Mesendoderm (in vitro differentiated cells): ENCODE measurements around the gene MMP20.
A peak's percentile ranks its signal among the peaks of the same experiment; 100 is the strongest.

ENCODE experiments used
- DNase-seq: peaks from one replicate; pipeline ENCODE4 v3.0.0; 2013
- H2AK5ac ChIP-seq: 2 replicates; pipeline ENCODE4 v1.6.1; 2013; ENCODE audit warnings: low read length, inconsistent platforms
- H2BK120ac ChIP-seq: 2 replicates; pipeline ENCODE4 v1.6.1; 2013; ENCODE audit warnings: low read depth, mild to moderate bottlenecking, low read length, moderate library complexity, mixed read lengths
- H2BK15ac ChIP-seq: replicated peaks from 2 replicates; pipeline ENCODE4 v1.6.1; 2013; ENCODE audit warnings: low read depth, mild to moderate bottlenecking, moderate library complexity
- H2BK5ac ChIP-seq: 2 replicates; pipeline ENCODE4 v1.6.1; 2013; ENCODE audit warnings: low read length, inconsistent platforms
- H3K18ac ChIP-seq: 2 replicates; pipeline ENCODE4 v1.6.1; 2013; ENCODE audit warnings: mild to moderate bottlenecking, low read length, mixed read lengths
- H3K23ac ChIP-seq: one replicate; pipeline ENCODE4 v1.6.1; 2013; ENCODE audit warnings: low read length
- H3K27ac ChIP-seq: 2 replicates; pipeline ENCODE4 v1.5.1; 2013; ENCODE audit warnings: low read depth, mild to moderate bottlenecking, inconsistent platforms, low read length, moderate library complexity
- H3K27me3 ChIP-seq: 2 replicates; pipeline ENCODE4 v1.6.1; 2013; ENCODE audit warnings: low read length, control low read depth, mild to moderate bottlenecking, inconsistent platforms; ENCODE audit not compliant: insufficient read depth, poor library complexity
- H3K36me3 ChIP-seq: 2 replicates; pipeline ENCODE4 v1.6.1; 2013; ENCODE audit warnings: low read length, inconsistent platforms; ENCODE audit not compliant: control insufficient read depth, insufficient read depth
- H3K4ac ChIP-seq: one replicate; pipeline ENCODE4 v1.6.1; 2013; ENCODE audit warnings: low read depth, mild to moderate bottlenecking, low read length, moderate library complexity
- H3K4me1 ChIP-seq: 2 replicates; pipeline ENCODE4 v1.6.1; 2013; ENCODE audit warnings: low read depth, low read length, inconsistent platforms; ENCODE audit not compliant: control insufficient read depth
- H3K4me2 ChIP-seq: 2 replicates; pipeline ENCODE4 v1.6.1; 2013; ENCODE audit warnings: low read length
- H3K4me3 ChIP-seq: 2 replicates; pipeline ENCODE4 v1.5.1; 2013; ENCODE audit warnings: mild to moderate bottlenecking, low read length
- H3K56ac ChIP-seq: one replicate; pipeline ENCODE4 v1.6.1; 2013; ENCODE audit warnings: low read length
- H3K79me1 ChIP-seq: 2 replicates; pipeline ENCODE4 v1.6.1; 2013; ENCODE audit warnings: low read length, inconsistent platforms
- H3K79me2 ChIP-seq: 2 replicates; pipeline ENCODE4 v1.6.1; 2013; ENCODE audit warnings: mild to moderate bottlenecking, low read length; ENCODE audit not compliant: control insufficient read depth, insufficient read depth
- H3K9ac ChIP-seq: 2 replicates; pipeline ENCODE4 v1.6.1; 2013; ENCODE audit warnings: low read length, inconsistent platforms
- H4K5ac ChIP-seq: one replicate; pipeline ENCODE4 v1.6.1; 2013; ENCODE audit warnings: low read length
- H4K8ac ChIP-seq: one replicate; pipeline ENCODE4 v1.6.1; 2013; ENCODE audit warnings: low read depth, mild to moderate bottlenecking, control low read depth, low read length, moderate library complexity
- WGBS: extraction: QIAGEN DNeasy Blood & Tissue Kit; methylation state at CpG from one replicate; pipeline ENCODE4 v1.1.7; 2013; ENCODE audit warnings: low lambda C conversion rate, missing lambda C conversion rate; ENCODE audit not compliant: insufficient coverage; ENCODE audit errors: extremely low coverage; 5-methylcytosine and 5-hydroxymethylcytosine counted together

MMP20 gene

GRCh38 chr11:102538932-102539331 lies 86.2 kb downstream of the MMP20 start:
- no peak overlapping the region for H2BK15ac ChIP-seq
- H3K79me2 ChIP-seq, result no peaks in the 10 kb centered on the region
- H3K9ac ChIP-seq, result no peak overlapping the region
- H4K8ac ChIP-seq, result no peak overlapping the region
- H3K23ac ChIP-seq, result no peak overlapping the region
- no peak overlapping the region for H3K4me2 ChIP-seq
- DNase-seq, result no peak
- no peak overlapping the region for H2AK5ac ChIP-seq
- H3K27me3 ChIP-seq, result no peaks in the 10 kb centered on the region
- H3K79me1 ChIP-seq, result no peaks in the 10 kb centered on the region
- H3K27ac ChIP-seq, result no peak overlapping the region
- H3K4me1 ChIP-seq, result no peaks in the 10 kb centered on the region
- H3K36me3 ChIP-seq, result no peaks in the 10 kb centered on the region
- H3K4ac ChIP-seq, result no peak overlapping the region
- no peak overlapping the region for H2BK5ac ChIP-seq
- H3K56ac ChIP-seq, result no peak overlapping the region
- no peak overlapping the region for H4K5ac ChIP-seq
- no peak overlapping the region for H3K4me3 ChIP-seq
- no peak overlapping the region for H3K18ac ChIP-seq
- H2BK120ac ChIP-seq, result no peak overlapping the region
- WGBS, result no CpG with 5 or more reads among the region's 4 CpGs

GRCh38 chr11:102534261-102534872 lies 90.8 kb downstream of the MMP20 start:
- WGBS, result no CpG with 5 or more reads among the region's 6 CpGs
- Histone ChIP-seq H3K23ac (no peak overlapping the region), H3K27me3 (no peaks in the 10 kb centered on the region), H3K56ac (no peak overlapping the region), H3K9ac (no peak overlapping the region), H3K79me2 (no peaks in the 10 kb centered on the region), H4K8ac (no peak overlapping the region), H3K27ac (no peak overlapping the region), H3K36me3 (no peaks in the 10 kb centered on the region), H2BK120ac (no peak overlapping the region), H2AK5ac (no peak overlapping the region), H3K4me3 (no peak overlapping the region), H2BK15ac (no peak overlapping the region), H3K4me2 (no peak overlapping the region), H2BK5ac (no peak overlapping the region), H3K4ac (no peak overlapping the region), H3K79me1 (no peaks in the 10 kb centered on the region), H3K18ac (no peak overlapping the region), H4K5ac (no peak overlapping the region), H3K4me1 (no peaks in the 10 kb centered on the region)
- DNase-seq, result no peak

- Histone ChIP-seq H3K4ac (no peak within 1 kb of the TSS), H4K5ac (no peak within 1 kb of the TSS), H3K79me1 (no peaks in the 10 kb centered on the region), H3K27ac (no peak within 1 kb of the TSS), H3K4me1 (no peaks in the 10 kb centered on the region), H2BK5ac (no peak within 1 kb of the TSS), H3K36me3 (no peaks in the 10 kb centered on the region), H3K4me3 (no peak within 1 kb of the TSS), H2AK5ac (no peak within 1 kb of the TSS), H4K8ac (no peak within 1 kb of the TSS), H3K18ac (no peak within 1 kb of the TSS), H3K23ac (no peak within 1 kb of the TSS), H3K4me2 (no peak within 1 kb of the TSS), H2BK120ac (no peak within 1 kb of the TSS), H3K9ac (no peak within 1 kb of the TSS), H3K27me3 (no peaks in the 10 kb centered on the region), H3K56ac (no peak within 1 kb of the TSS), H3K79me2 (no peaks in the 10 kb centered on the region), H2BK15ac (no peak within 1 kb of the TSS)
- peak; percentile 43 for DNase-seq
- WGBS, result no CpG with 5 or more reads among the region's 8 CpGs
These were observed 94.6 kb downstream of the MMP20 start, which contains the start of gene MMP7 for GRCh38 chr11:102530558-102530957. Gene MMP7, minus strand, starts transcription at chr11:102530747. Its CDS starts 47 bp downstream, at chr11:102530700.

GRCh38 chr11:102528618-102529017 lies 96.5 kb downstream of the MMP20 start:
- H3K9ac ChIP-seq, result no peak overlapping the region
- H3K36me3 ChIP-seq, result no peaks in the 10 kb centered on the region
- H3K4me1 ChIP-seq, result no peaks in the 10 kb centered on the region
- no peak overlapping the region for H2BK120ac ChIP-seq
- no peak overlapping the region for H3K56ac ChIP-seq
- no peak for DNase-seq
- no peak overlapping the region for H3K4me3 ChIP-seq
- H3K23ac ChIP-seq, result no peak overlapping the region
- no peak overlapping the region for H3K4me2 ChIP-seq
- no peaks in the 10 kb centered on the region for H3K27me3 ChIP-seq
- H2AK5ac ChIP-seq, result no peak overlapping the region
- no peak overlapping the region for H3K4ac ChIP-seq
- no peak overlapping the region for H3K27ac ChIP-seq
- no peak overlapping the region for H4K5ac ChIP-seq
- H3K79me1 ChIP-seq, result no peaks in the 10 kb centered on the region
- H2BK5ac ChIP-seq, result no peak overlapping the region
- no peak overlapping the region for H2BK15ac ChIP-seq
- no peak overlapping the region for H3K18ac ChIP-seq
- no peaks in the 10 kb centered on the region for H3K79me2 ChIP-seq
- H4K8ac ChIP-seq, result peak overlapping the region; percentile 28

- H3K4me3 ChIP-seq, result no peak overlapping the region
- DNase-seq, result peak; percentile 52
- no peak overlapping the region for H3K27ac ChIP-seq
- H3K4me1 ChIP-seq, result no peaks in the 10 kb centered on the region
- H4K8ac ChIP-seq, result no peak overlapping the region
- no peaks in the 10 kb centered on the region for H3K27me3 ChIP-seq
- no peak overlapping the region for H3K4ac ChIP-seq
- no peak overlapping the region for H2BK15ac ChIP-seq
- H3K79me1 ChIP-seq, result no peaks in the 10 kb centered on the region
- WGBS, result no CpG with 5 or more reads among the region's 2 CpGs
- no peak overlapping the region for H3K18ac ChIP-seq
- H3K56ac ChIP-seq, result no peak overlapping the region
- H3K9ac ChIP-seq, result no peak overlapping the region
- H2BK5ac ChIP-seq, result no peak overlapping the region
- H3K79me2 ChIP-seq, result no peaks in the 10 kb centered on the region
- no peaks in the 10 kb centered on the region for H3K36me3 ChIP-seq
- H2AK5ac ChIP-seq, result no peak overlapping the region
- no peak overlapping the region for H3K4me2 ChIP-seq
- H2BK120ac ChIP-seq, result no peak overlapping the region
- H3K23ac ChIP-seq, result no peak overlapping the region
- H4K5ac ChIP-seq, result no peak overlapping the region
These were observed 97.4 kb downstream of the MMP20 start for GRCh38 chr11:102527684-102528083.

GRCh38 chr11:102527041-102527440 lies 98.1 kb downstream of the MMP20 start:
- Histone ChIP-seq H3K4me1 (no peaks in the 10 kb centered on the region), H2BK120ac (no peak overlapping the region), H3K79me2 (no peaks in the 10 kb centered on the region), H3K36me3 (no peaks in the 10 kb centered on the region), H3K27ac (no peak overlapping the region), H3K4me2 (no peak overlapping the region), H3K23ac (no peak overlapping the region), H2BK5ac (no peak overlapping the region), H3K79me1 (no peaks in the 10 kb centered on the region), H2BK15ac (no peak overlapping the region), H3K9ac (no peak overlapping the region), H4K8ac (no peak overlapping the region), H3K4me3 (no peak overlapping the region), H3K56ac (no peak overlapping the region), H3K27me3 (no peaks in the 10 kb centered on the region), H4K5ac (no peak overlapping the region), H2AK5ac (no peak overlapping the region), H3K18ac (no peak overlapping the region), H3K4ac (no peak overlapping the region)
- DNase-seq, result no peak
- no CpG with 5 or more reads among the region's 1 CpG for WGBS
